Measurements from ENCODE around the gene JAKMIP1.
A peak's percentile ranks its signal among the peaks of the same experiment; 100 is the strongest.

JAKMIP1 gene

DNA sequence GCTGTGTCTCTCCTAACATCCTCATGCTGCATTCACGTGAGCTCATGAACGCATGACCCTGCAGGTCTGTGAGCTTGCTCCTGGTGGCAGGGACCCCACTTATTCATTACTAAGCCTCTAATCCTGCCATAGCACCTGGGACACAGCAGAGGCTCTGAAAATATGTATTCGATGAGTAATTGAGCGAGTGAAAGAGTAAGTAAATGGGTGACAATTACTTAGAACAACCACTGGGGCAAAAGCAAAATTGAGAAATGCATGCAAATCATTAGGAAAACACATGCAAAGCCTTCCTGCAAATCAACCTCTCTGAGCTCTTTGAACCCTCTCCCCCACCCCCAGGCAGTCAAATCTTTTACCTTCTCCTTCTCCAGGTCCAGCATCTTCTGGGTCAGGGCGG is 158.5 kb downstream of the JAKMIP1 start:
- no peak for DNase-seq
- in situ Hi-C loops (cut with MboI; ENCODE audit: low pct_unique_long_range_greater_than_20kb, low sequenced_read_pairs) = no loop called here

DNA sequence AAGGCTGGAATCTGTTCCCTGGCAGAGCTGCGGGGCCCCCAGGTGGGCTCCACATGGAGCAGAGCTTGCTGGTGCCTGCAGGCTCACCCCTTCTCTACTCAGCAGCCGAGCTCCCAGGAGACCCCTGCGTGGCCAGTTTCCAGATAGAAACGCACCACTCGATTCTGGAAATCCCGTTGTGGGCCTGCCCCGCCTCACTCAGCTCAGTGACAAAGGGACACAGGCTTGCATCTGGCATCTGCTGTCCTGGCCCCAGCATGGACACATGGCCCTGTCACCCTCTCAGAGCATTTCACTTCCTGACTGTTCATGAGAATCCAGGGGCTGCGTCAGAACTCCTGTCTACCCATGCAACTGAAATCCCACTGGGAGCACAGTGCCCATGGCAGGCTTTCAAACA is 161.6 kb downstream of the JAKMIP1 start:
- DNase-seq = no peak
- in situ Hi-C loops (cut with MboI; ENCODE audit: low pct_unique_long_range_greater_than_20kb, low sequenced_read_pairs) = no loop called here

DNA sequence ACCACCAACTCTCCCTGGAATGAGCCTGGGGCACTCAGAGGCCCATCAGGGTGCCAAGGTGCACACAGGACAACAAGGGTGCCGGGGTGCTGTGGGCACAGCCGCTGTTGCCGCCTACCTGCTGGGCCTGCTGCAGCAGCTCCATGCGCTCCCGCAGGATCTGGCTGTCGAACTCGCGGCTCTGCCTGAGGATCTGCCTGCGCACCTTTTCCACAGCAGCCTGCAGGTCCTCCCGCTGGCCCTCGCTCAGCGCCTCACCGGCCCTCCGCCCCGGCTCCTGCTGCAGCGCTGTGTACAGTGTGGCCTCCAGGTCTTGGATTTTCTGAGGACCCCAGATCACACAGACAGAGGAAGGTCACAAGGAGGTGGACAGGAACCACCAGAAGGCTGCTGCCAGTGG is 164.6 kb downstream of the JAKMIP1 start:
- in situ Hi-C loops (cut with MboI; ENCODE audit: low pct_unique_long_range_greater_than_20kb, low sequenced_read_pairs) = no loop called here
- DNase-seq = no peak

DNA sequence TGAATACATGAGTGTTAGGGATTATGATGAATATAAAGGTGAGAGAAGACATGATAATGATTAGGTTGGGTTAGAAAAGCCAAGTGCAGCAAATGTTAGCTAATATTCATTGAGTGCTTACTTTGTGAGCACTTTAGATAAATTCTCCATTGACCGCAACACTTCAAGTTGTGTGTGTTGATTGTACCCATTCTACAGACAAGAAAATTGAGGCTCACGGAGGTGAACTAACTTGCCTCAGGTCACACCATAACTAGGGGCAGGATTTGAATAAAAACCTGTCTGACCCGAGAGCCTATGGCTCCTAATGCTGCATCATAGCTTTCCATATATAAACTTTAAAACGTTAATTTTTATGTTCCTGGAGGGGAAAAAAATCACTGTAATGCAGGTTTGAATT is 167.0 kb downstream of the JAKMIP1 start:
- DNase-seq = no peak
- in situ Hi-C loops (cut with MboI; ENCODE audit: low pct_unique_long_range_greater_than_20kb, low sequenced_read_pairs) = no loop called here

DNA sequence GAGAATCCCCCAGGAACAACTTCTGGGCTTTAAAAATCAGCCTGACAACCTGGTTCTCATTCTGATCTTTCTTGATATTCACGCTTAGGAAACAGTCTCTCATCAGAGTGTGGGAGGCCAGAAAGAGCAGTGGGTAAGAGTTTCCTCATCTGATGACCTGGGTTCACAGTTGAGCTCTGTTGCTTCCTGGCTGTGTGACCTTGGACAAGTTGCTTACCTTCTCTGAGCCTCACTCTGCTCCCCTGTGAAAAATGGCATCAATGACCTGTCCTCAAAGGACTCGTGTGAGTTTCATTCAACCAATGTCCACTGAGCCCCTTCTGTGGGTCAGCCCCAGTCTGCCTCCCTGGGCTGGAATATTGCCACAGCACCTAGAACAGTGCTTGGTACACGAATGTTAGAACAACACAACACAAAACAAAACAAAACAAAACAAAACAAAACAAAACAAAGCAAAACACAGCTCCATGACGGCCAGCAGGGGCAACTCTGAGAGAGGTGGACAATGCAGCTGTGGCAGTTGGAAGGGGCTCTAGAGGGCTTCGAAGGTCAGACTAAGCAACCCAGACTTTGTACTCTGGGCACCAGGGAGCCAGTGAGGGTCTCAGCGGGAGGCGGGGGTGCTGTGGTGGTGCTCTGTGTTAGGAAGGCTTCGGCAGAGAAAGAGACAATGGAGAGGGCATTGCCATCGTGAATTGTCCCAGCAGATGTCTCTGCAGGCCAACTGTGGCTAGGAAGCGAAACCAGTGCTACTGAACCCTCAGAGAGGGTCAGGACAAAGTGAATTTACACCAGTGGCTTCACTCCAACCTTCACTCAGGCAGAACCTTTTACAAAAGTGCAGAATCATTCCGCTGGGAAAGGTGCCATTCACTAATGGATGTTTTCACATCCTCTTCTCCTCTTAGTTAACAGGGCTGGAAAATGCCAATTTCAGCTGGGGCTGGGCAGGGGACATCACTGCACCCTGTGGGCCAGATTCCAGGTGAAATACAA is 167.8 kb downstream of the JAKMIP1 start:
- in situ Hi-C loops (cut with MboI; ENCODE audit: low pct_unique_long_range_greater_than_20kb, low sequenced_read_pairs) = no loop called here
- DNase-seq = no peak

DNA sequence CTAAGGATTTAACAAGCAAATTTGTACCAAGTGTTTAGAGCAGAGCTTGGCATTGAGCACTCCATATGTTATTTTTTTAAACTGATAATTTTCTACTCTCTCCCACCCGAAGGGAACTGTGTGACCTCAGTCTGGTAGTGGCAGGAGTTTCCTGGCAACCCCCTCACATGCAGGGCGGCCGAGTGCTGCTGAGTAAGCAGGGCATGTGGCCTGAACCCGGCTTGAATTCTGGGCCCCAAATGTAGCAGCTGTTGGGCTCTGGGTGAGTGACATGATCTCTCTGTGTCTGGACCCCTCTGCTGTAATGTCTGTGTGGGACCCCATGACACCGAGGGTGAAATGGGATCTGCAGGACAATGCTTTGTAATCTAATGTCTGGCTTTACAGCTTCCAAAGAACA is 168.5 kb downstream of the JAKMIP1 start:
- in situ Hi-C loops (cut with MboI; ENCODE audit: low pct_unique_long_range_greater_than_20kb, low sequenced_read_pairs) = no loop called here
- DNase-seq = no peak

DNA sequence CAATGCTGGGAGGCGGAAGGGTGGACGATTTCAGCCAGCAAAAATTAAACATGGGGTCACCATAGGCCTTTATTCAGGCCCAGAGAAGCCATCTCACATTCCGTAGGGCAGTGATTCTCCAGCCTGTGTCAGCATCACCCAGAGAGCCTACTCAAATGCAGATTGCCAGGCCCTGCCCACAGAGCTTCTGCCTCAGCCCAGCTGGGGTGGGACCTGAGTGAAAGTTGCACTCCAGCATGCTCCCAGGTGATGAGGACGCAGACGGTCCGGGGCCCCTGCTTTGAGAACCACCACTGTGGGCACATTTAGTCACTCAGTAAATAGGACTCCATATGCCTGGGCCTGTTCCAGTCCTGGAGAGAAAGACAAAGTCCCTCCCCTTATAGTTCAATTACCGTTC is 169.7 kb downstream of the JAKMIP1 start:
- DNase-seq = no peak
- in situ Hi-C loops (cut with MboI; ENCODE audit: low pct_unique_long_range_greater_than_20kb, low sequenced_read_pairs) = no loop called here

DNA sequence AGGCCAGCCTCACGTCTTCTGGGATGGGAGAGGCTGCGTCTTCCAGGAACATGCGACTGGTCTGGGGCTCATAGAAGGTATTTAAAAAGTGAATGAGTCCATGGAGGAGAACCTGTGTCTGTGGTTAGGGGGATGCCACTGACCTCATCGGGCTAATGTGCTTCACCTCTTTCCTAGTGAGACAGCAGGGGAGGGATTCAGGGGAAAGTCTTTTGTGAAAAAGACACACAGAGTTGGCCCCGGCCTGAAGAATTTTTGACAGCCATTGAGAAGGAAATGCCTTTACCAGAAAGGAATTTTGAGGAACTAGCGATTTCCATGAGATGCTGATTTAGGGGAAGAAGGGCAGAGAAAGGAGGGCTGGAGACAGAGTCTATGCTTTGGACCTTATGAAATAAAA is 171.1 kb downstream of the JAKMIP1 start:
- no peak for DNase-seq
- in situ Hi-C loops (cut with MboI; ENCODE audit: low pct_unique_long_range_greater_than_20kb, low sequenced_read_pairs) = no loop called here

DNA sequence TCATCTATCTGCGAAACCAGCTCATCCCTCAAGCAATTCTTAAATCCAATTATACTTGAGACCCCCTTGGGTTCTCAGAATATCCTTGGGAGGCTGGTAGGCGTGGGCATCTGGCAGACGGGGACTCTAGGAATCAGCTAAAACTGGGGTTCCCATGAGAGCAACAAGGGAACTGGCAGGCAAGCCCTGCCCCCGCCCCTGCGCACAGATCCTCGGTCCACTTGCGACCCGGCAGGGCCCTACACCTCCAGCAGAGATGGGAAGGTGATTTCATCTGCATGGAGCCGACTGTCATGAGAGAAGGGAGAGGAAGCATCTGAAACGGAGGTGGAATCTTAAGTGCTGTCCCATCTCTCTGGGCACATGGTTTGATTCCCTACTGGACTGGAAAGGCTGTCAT is 172.2 kb downstream of the JAKMIP1 start:
- in situ Hi-C loops (cut with MboI; ENCODE audit: low pct_unique_long_range_greater_than_20kb, low sequenced_read_pairs) = no loop called here

DNA sequence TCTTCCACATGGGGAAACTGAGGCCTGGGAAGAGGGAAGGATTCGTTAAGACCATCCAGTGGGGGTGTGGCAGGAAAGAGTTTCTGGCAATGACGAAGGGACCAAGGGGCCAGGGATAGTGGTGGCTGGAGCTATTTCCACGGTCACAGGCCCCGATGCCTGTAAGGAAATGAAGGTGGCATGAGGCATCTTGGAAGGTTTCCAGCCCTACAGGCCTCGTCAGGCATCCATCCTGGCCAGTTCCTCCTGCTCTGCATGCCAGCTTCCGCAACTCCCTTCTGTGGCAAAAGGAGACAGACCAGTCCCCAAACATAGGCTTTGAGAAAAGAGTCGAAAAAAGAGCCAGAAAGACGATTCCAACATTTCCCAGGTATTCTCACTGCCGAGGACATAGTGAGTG is 173.0 kb downstream of the JAKMIP1 start:
- DNase-seq = no peak
- in situ Hi-C loops (cut with MboI; ENCODE audit: low pct_unique_long_range_greater_than_20kb, low sequenced_read_pairs) = no loop called here

More for the DNA sequence above, 172.2 kb downstream of the JAKMIP1 start:
- DNase-seq = no peak

DNA sequence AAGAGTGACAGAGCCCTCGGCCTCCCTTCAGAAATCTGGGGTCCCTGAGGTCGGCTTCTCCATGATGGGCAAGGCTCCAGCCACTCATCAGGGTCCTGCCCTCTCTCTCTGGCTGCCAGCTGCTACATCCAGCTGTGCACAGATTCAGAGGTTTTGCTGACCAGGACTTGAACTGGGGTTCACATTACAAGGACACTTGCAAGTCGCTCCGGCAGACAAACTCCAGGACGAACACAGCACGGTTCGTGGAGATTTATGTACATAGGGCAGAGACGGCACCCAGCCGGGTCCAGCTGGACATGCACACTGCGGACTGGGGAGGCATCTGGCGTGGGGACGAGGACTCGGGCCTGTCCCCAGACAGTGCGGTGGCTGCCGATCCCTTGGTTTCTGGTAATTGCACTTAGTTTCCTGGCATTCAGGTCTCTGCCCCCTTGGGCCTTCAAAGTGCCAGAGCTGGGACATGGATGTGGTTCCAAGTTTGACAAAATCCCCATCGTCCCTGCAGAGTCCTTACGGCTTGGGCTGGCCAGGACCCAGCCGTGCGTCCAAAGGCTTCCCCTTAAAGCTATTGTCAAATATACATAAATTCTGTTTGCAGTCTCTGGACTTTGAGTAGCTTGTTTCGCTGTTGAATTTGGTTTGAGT is 175.9 kb downstream of the JAKMIP1 start:
- in situ Hi-C loops (cut with MboI; ENCODE audit: low pct_unique_long_range_greater_than_20kb, low sequenced_read_pairs) = no loop called here
- DNase-seq = no peak

DNA sequence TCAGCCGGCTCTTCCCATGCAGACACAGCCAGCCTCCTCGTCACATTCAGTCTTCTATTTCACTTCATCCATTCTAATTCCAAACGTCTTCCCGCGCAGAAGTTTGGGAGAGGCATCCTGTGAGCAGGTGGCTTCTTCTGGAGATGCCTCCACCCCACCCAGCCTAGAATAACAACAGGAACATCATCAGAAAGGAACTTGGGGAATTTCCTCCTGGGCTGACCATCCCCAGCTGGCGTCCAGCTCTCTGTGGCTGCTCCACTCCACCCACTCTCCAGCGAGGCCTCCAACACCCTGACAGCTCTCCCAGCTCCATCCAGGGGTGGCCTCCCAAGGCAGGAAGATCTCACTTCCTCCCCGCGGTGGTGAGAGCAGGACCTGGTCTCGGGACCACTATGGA is 176.6 kb downstream of the JAKMIP1 start:
- in situ Hi-C loops (cut with MboI; ENCODE audit: low pct_unique_long_range_greater_than_20kb, low sequenced_read_pairs) = no loop called here
- no peak for DNase-seq

DNA sequence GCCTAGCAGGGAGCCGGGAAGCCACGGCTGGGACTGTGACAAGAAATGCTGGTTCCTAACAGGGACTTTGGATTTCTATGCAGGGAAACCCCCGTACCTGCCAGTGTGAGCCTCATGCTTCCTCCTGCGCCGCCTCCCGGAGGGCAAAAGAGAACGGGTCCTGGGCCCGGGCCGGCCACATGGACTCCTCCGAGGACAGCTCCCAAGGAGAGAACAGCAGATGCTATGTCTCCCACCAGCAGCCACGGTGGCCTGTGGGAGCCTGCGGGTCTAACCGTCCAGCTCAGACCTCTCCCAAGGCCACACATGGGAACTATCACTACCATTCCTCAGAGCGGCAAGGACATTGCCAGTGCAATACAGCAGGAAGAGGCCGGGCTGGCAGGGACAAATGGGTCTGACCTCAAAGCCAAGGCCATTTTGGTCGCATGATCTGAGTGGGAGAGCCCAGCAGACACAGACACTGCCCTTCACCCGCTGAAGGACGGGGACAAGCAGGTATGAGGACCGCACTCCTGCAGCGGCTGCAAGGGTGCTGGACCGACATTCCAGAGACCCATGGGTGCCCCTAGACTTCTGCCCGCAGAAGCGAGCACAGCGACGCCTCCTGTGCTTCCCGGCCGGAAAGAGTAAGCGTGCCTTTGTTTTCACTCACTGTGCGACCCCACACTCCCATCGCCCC is 177.6 kb downstream of the JAKMIP1 start:
- in situ Hi-C loops (cut with MboI; ENCODE audit: low pct_unique_long_range_greater_than_20kb, low sequenced_read_pairs) = no loop called here
- DNase-seq = no peak

DNA sequence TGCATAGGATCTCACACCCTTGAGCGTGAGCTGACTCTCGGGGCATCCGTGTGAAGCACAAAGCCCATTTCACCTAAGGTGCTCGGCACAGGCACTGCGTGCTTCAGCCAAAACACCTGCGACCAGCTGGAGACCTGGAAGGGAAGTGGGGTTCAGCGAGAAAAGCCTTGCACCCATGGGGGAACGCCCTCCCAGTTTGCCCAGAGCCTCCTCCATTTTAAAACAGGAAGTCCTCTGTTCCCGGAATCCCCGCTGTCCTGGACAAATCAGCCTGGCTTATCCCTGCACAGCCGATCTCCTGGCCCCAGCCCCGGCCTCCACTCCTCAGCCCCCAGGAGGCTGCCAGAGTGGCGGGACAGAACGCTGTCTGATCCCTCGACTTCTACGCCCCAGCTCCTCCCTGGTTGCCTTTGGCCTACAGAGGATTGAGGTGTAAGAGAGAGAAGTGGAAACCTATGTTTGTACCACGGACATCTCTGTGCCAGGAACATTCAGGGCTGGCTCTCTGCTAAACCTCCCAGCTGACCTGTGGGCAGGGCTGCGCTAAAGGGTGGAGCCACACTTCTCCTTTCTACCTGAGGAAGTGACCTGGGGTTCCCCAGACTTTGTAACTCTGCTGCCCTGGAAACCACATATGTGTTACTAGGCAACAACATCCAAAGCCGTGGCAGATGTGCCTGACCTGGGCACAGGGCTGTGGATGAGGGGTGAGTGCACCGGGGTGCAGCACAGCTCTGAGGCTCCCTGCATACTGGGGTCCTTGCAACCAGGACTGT is 178.3 kb downstream of the JAKMIP1 start:
- no peak for DNase-seq
- in situ Hi-C loops (cut with MboI; ENCODE audit: low pct_unique_long_range_greater_than_20kb, low sequenced_read_pairs) = no loop called here

DNA sequence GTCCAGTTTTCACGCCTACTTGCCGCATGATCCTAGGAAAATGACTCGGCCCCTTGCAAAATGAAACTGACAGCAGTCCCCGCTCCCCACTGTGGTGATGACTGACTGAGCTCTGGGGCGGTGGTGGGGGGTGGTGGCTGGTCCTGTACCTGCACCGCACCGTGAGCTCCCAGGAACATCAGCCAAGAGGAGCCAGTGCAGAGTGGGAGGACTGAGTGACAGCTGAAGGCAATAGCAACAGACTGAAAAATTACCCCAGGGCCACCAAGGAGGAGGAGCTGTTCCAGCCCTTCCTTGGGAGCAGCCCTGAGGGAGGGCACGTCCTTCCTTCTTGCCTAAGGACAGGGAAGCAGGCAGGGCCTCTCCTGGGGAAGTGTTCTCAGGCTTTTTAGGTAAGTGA is 179.7 kb downstream of the JAKMIP1 start:
- no peak for DNase-seq
- in situ Hi-C loops (cut with MboI; ENCODE audit: low pct_unique_long_range_greater_than_20kb, low sequenced_read_pairs) = no loop called here

DNA sequence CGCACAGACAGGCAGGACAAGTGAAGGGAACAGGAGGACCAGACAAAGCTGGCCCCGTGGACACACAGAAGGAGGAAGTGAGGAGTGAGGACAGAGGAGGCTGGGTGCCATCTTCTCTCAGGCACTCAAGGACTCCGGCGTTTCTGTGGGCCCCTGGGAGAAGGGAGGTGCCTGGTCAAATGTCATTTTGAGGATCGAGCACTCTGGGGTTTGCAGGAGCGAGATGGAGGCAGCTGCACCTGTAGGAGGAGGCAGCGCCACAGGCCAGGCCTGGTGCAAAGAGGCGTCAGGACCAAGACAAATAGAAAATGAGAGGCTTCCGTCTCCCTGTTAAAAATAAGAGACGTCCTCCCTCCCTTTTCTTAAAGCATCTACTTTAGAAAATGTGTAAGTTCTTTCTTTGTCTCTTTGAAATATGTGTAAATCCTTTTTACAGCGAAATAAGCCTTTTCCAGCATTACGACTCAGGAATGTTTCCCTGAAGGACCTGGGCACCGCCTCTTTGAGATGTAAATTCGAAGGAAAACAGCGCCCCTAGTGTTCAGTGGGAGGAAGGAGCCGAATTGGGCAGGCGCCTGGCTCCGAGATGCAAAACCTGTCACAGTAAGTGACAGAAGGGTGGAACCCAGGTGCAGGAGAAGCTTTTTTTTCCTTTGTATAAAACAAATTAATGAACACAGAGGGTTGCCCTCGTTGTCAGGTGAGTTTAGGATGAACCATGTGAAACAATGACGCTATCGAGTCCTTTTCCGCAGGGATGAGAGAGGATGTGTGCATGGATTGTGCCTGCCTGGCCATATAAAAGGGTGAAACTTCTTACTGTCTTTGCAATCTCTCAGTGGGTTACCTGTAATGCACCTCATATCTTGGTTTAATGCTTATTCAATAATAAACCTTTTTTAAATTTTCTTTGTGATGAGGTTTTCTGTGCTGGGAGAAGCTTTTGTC is 180.8 kb downstream of the JAKMIP1 start:
- in situ Hi-C loops (cut with MboI; ENCODE audit: low pct_unique_long_range_greater_than_20kb, low sequenced_read_pairs) = no loop called here

DNA sequence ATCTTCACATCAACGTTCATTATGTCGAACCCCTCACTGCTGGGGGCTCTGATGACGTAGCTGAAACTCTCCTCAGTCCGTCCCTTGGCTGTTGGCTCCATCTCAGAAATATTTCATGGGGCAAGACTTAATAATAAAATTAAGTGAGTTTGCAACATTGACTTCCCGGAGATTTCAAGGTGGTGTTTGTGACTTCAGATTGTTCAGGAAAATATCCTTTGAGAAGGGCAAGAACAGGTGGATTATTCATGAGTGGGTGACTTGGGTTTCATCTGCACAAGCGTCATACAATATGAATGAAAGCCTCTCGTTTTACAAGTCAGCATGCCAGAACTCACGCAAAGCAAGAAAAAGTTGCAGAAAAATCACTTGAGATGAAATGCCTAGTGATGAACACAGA is 182.0 kb downstream of the JAKMIP1 start, which contains the start of gene C4orf50:
C4orf50 (minus strand) TSS at position 101 of the 400 bp plus-strand sequence.
- DNase-seq = no peak
- in situ Hi-C loops (cut with MboI; ENCODE audit: low pct_unique_long_range_greater_than_20kb, low sequenced_read_pairs) = no loop called here

More for the DNA sequence above, 180.8 kb downstream of the JAKMIP1 start:
- peak; percentile 50 for DNase-seq

DNA sequence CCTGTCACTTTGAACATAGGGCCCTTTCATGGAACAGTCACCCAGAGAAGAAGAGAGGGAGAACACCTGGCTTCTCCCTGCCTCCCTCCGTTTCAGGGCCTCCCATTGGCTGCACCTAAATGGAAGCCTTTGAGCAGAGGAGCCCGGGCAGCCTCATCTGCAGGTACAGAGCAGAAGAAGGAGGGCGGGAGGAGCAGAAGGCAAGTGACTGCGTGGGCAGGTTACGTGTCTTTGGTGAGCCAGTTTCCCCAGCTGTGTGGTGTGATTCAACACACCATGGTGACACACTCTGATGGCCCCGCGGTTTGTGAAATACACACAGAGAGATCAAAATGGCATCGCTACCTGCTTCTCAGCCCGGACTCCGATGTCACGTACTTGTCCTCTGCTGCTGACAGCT is 182.5 kb downstream of the JAKMIP1 start:
- DNase-seq = no peak
- in situ Hi-C loops (cut with MboI; ENCODE audit: low pct_unique_long_range_greater_than_20kb, low sequenced_read_pairs) = no loop called here

All from KBM-7 (cell line).